HUES6 (cell line): ENCODE data around the gene RINL.
"Not testable (repeated sequence)": the region's sequence is repeated elsewhere in the genome, so short reads cannot be mapped to it uniquely, and the experiment has no call there.

Experiments
- H3K27ac ChIP-seq: 2 replicates; pipeline ENCODE4 v1.7.0; 2013; ENCODE audit warnings: low read depth, mild to moderate bottlenecking, low read length, inconsistent platforms
- H3K27me3 ChIP-seq: 2 replicates; pipeline ENCODE4 v1.6.1; 2013; ENCODE audit warnings: low read length; ENCODE audit not compliant: control insufficient read depth, insufficient read depth
- H3K36me3 ChIP-seq: 2 replicates; pipeline ENCODE4 v1.6.1; 2013; ENCODE audit warnings: low read length; ENCODE audit not compliant: control insufficient read depth, insufficient read depth
- H3K4me1 ChIP-seq: 2 replicates; pipeline ENCODE4 v1.6.1; 2013; ENCODE audit warnings: low read length; ENCODE audit not compliant: control insufficient read depth, insufficient read depth
- H3K4me3 ChIP-seq: 2 replicates; pipeline ENCODE4 v1.5.1; 2013; ENCODE audit warnings: low read depth, low read length
- H3K9ac ChIP-seq: one replicate; pipeline ENCODE4 v1.6.1; 2013; ENCODE audit warnings: mild to moderate bottlenecking, low read length
- H3K9me3 ChIP-seq: 2 replicates; pipeline ENCODE4 v1.6.1; 2013; ENCODE audit warnings: low read depth, low read length; ENCODE audit not compliant: control insufficient read depth, insufficient read depth

Gene RINL

GRCh38 chr19:38870612-38871011, 7.5 kb downstream of the RINL start:
- Histone ChIP-seq H3K4me3 (peak overlapping the region; percentile 55), H3K27ac (no peak overlapping the region)

GRCh38 chr19:38869836-38870607, 8.1 kb downstream of the RINL start:
- peaks cover 3% of the 10 kb centered on the region; the same call in 1 of the 2 replicates for H3K27me3 ChIP-seq
- H3K27ac ChIP-seq, result no peak overlapping the region
- no peaks in the 10 kb centered on the region for H3K36me3 ChIP-seq
- H3K9ac ChIP-seq, result peak overlapping the region; percentile 4
- H3K4me1 ChIP-seq, result peaks cover 22% of the 10 kb centered on the region
- peak overlapping the region; percentile 55 for H3K4me3 ChIP-seq
- no peaks in the 10 kb centered on the region for H3K9me3 ChIP-seq

More at GRCh38 chr19:38870612-38871011, 7.5 kb downstream of the RINL start:
- H3K9me3 ChIP-seq, result no peaks in the 10 kb centered on the region
- H3K4me1 ChIP-seq, result peaks cover 18% of the 10 kb centered on the region
- no peak overlapping the region for H3K9ac ChIP-seq
- H3K36me3 ChIP-seq, result no peaks in the 10 kb centered on the region
- peaks cover 3% of the 10 kb centered on the region; the same call in 1 of the 2 replicates for H3K27me3 ChIP-seq

- no peaks in the 10 kb centered on the region for H3K9me3 ChIP-seq
- H3K4me3 ChIP-seq, result peak overlapping the region; percentile 55
- H3K27me3 ChIP-seq, result peaks cover 3% of the 10 kb centered on the region; the same call in 1 of the 2 replicates
- H3K9ac ChIP-seq, result peak overlapping the region; percentile 4
- no peak overlapping the region; the same call in 1 of the 2 replicates for H3K27ac ChIP-seq
- no peaks in the 10 kb centered on the region for H3K36me3 ChIP-seq
- peaks cover 26% of the 10 kb centered on the region for H3K4me1 ChIP-seq
Observed at GRCh38 chr19:38869160-38869835, 8.8 kb downstream of the RINL start.

GRCh38 chr19:38868551-38868950, 9.5 kb downstream of the RINL start:
- no peaks in the 10 kb centered on the region for H3K9me3 ChIP-seq
- H3K27me3 ChIP-seq, result peaks cover 3% of the 10 kb centered on the region; the same call in 1 of the 2 replicates
- peaks cover 23% of the 10 kb centered on the region for H3K4me1 ChIP-seq
- no peak overlapping the region for H3K4me3 ChIP-seq
- H3K27ac ChIP-seq, result no peak overlapping the region
- no peaks in the 10 kb centered on the region for H3K36me3 ChIP-seq
- H3K9ac ChIP-seq, result no peak overlapping the region

- Histone ChIP-seq H3K36me3 (no peaks in the 10 kb centered on the region), H3K9ac (no peak overlapping the region), H3K4me3 (no peak overlapping the region), H3K9me3 (no peaks in the 10 kb centered on the region), H3K27ac (no peak overlapping the region), H3K27me3 (peaks cover 3% of the 10 kb centered on the region; the same call in 1 of the 2 replicates), H3K4me1 (peaks cover 23% of the 10 kb centered on the region)
Observed at GRCh38 chr19:38867171-38867780, 10.8 kb downstream of the RINL start.

- Histone ChIP-seq H3K27ac (no peak overlapping the region), H3K4me3 (no peak overlapping the region), H3K4me1 (peaks cover 11% of the 10 kb centered on the region), H3K9ac (no peak overlapping the region), H3K36me3 (no peaks in the 10 kb centered on the region), H3K27me3 (no peaks in the 10 kb centered on the region), H3K9me3 (peaks cover 2% of the 10 kb centered on the region; the same call in 1 of the 2 replicates)
Observed at GRCh38 chr19:38862321-38863059, 15.6 kb downstream of the RINL start.

GRCh38 chr19:38861368-38861767, 16.7 kb downstream of the RINL start:
- no peaks in the 10 kb centered on the region for H3K27me3 ChIP-seq
- H3K4me3 ChIP-seq, result no peak overlapping the region
- no peak overlapping the region for H3K27ac ChIP-seq
- H3K9me3 ChIP-seq, result peaks cover 12% of the 10 kb centered on the region
- H3K36me3 ChIP-seq, result no peaks in the 10 kb centered on the region
- H3K9ac ChIP-seq, result no peak overlapping the region
- H3K4me1 ChIP-seq, result peaks cover 11% of the 10 kb centered on the region

- not testable (repeated sequence) for H3K4me3 ChIP-seq, H3K9ac ChIP-seq, H3K4me1 ChIP-seq, H3K27ac ChIP-seq, H3K36me3 ChIP-seq, H3K27me3 ChIP-seq
- peaks cover 15% of the 10 kb centered on the region for H3K9me3 ChIP-seq
Observed at GRCh38 chr19:38859631-38860204, 18.4 kb downstream of the RINL start.

GRCh38 chr19:38856813-38857212, 21.3 kb downstream of the RINL start:
- Histone ChIP-seq H3K27ac (no peak overlapping the region), H3K4me1 (no peaks in the 10 kb centered on the region), H3K9me3 (peaks cover 15% of the 10 kb centered on the region), H3K9ac (no peak overlapping the region), H3K27me3 (no peaks in the 10 kb centered on the region), H3K36me3 (no peaks in the 10 kb centered on the region), H3K4me3 (no peak overlapping the region)

GRCh38 chr19:38855751-38856150, 22.3 kb downstream of the RINL start:
- not testable (repeated sequence) for H3K27ac ChIP-seq, H3K36me3 ChIP-seq, H3K4me1 ChIP-seq, H3K9ac ChIP-seq, H3K27me3 ChIP-seq, H3K4me3 ChIP-seq
- H3K9me3 ChIP-seq, result peaks cover 15% of the 10 kb centered on the region
